HL-60 (cell line): ENCODE results near the gene FOXP1.

Source experiments
- DNase-seq, 2 experiments: peaks; one replicate each; pipeline ENCODE4 v3.0.0-alpha.2; 2010 to 2020; ENCODE audit warnings: low read depth in 1 of 2, low spot score in 1 of 2
- H3K27ac ChIP-seq: fragments of 250-450 bp; sonication (Bioruptor Pico); replicated peaks from 2 replicates; pipeline ENCODE4 v1.5.1; 2020; ENCODE audit warnings: mild to moderate bottlenecking, moderate library complexity
- H3K27me3 ChIP-seq: fragments of 250-450 bp; sonication (Bioruptor Pico); 2 replicates; pipeline ENCODE4 v1.5.1; 2021; ENCODE audit warnings: mild to moderate bottlenecking, moderate library complexity; ENCODE audit not compliant: insufficient read depth, poor library complexity, severe bottlenecking
- H3K4me3 ChIP-seq: replicated peaks from 2 replicates; pipeline ENCODE4 v1.5.1; 2011; ENCODE audit warnings: mild to moderate bottlenecking, control low read depth, low read length; ENCODE audit not compliant: insufficient read depth
- GABPA ChIP-seq: IDR thresholded peaks from 2 replicates; pipeline ENCODE4 v1.6.1; 2012; ENCODE audit warnings: low read depth
- POLR2AphosphoS5 ChIP-seq: IDR thresholded peaks from 2 replicates; pipeline ENCODE4 v1.6.1; 2012; ENCODE audit warnings: low read depth
- SPI1 ChIP-seq: IDR thresholded peaks from 2 replicates; pipeline ENCODE4 v1.6.1; 2012; ENCODE audit warnings: low read depth, mild to moderate bottlenecking, borderline replicate concordance
- TF ChIP-seq, protein P1 (sequence below): IDR thresholded peaks from one replicate; pipeline ENCODE4 v1.5.1; 2011; ENCODE audit warnings: low read length, control low read depth, inconsistent platforms; ENCODE audit not compliant: insufficient read depth
- TF ChIP-seq, protein P2 (sequence below): IDR thresholded peaks from 2 replicates; pipeline ENCODE4 v1.6.1; 2012; ENCODE audit warnings: low read depth; ENCODE audit not compliant: insufficient replicate concordance

Gene FOXP1

DNA sequence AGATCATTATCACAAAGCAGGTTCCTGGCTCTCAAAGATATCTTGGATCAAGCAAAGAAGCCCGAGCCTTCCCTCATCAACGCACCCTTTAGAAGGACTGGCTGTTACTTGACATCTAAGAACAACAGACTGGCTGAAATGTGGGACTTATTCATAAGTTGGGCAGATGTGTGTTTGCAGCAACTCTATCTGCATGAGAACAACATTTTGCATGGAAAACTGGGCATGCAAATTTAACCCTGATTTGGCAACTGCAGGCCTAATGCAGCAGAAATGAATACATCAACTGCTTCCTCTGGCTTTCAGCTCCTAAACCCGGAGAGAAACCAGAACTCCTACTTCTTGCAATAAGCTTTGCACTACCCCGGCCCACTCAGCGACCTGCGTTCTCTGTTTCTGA, 35.0 kb upstream of the FOXP1 start:
- Histone ChIP-seq H3K27me3 (no peaks in the 10 kb centered on the region), H3K27ac (no peak overlapping the region), H3K4me3 (no peak overlapping the region)
- TF ChIP-seq, protein P1, sequence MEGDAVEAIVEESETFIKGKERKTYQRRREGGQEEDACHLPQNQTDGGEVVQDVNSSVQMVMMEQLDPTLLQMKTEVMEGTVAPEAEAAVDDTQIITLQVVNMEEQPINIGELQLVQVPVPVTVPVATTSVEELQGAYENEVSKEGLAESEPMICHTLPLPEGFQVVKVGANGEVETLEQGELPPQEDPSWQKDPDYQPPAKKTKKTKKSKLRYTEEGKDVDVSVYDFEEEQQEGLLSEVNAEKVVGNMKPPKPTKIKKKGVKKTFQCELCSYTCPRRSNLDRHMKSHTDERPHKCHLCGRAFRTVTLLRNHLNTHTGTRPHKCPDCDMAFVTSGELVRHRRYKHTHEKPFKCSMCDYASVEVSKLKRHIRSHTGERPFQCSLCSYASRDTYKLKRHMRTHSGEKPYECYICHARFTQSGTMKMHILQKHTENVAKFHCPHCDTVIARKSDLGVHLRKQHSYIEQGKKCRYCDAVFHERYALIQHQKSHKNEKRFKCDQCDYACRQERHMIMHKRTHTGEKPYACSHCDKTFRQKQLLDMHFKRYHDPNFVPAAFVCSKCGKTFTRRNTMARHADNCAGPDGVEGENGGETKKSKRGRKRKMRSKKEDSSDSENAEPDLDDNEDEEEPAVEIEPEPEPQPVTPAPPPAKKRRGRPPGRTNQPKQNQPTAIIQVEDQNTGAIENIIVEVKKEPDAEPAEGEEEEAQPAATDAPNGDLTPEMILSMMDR = no peak
- no peak for TF ChIP-seq POLR2AphosphoS5
- DNase-seq = no peak

DNA sequence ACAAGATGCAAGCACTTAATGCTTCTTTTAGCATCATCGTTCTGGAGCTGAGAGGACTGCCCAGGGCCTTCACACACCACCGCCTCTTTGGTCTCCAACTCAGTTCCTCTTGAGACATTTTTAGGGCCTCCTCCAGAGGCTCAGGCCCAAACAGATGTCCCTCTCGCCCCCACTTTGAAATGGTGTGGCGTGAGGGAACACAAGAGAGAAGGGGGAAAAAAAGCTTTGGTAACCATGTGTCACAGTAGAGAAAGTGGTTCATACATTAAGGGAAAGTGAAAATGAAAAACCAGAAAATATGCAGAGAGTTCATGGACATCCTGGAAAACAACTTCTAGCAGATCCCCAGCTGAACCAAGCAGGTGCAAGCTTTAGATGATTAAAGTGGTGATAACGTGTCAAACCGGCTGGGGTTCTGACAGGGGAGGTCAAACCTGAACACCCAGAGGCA, 33.1 kb upstream of the FOXP1 start:
- no peak for DNase-seq
- TF ChIP-seq, protein P2, sequence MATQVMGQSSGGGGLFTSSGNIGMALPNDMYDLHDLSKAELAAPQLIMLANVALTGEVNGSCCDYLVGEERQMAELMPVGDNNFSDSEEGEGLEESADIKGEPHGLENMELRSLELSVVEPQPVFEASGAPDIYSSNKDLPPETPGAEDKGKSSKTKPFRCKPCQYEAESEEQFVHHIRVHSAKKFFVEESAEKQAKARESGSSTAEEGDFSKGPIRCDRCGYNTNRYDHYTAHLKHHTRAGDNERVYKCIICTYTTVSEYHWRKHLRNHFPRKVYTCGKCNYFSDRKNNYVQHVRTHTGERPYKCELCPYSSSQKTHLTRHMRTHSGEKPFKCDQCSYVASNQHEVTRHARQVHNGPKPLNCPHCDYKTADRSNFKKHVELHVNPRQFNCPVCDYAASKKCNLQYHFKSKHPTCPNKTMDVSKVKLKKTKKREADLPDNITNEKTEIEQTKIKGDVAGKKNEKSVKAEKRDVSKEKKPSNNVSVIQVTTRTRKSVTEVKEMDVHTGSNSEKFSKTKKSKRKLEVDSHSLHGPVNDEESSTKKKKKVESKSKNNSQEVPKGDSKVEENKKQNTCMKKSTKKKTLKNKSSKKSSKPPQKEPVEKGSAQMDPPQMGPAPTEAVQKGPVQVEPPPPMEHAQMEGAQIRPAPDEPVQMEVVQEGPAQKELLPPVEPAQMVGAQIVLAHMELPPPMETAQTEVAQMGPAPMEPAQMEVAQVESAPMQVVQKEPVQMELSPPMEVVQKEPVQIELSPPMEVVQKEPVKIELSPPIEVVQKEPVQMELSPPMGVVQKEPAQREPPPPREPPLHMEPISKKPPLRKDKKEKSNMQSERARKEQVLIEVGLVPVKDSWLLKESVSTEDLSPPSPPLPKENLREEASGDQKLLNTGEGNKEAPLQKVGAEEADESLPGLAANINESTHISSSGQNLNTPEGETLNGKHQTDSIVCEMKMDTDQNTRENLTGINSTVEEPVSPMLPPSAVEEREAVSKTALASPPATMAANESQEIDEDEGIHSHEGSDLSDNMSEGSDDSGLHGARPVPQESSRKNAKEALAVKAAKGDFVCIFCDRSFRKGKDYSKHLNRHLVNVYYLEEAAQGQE = no peak
- TF ChIP-seq, protein P1 = no peak
- TF ChIP-seq SPI1 (no peak), GABPA (no peak), POLR2AphosphoS5 (no peak)
- no peak overlapping the region for H3K27ac ChIP-seq
- H3K27me3 ChIP-seq = no peaks in the 10 kb centered on the region
- H3K4me3 ChIP-seq = no peak overlapping the region

DNA sequence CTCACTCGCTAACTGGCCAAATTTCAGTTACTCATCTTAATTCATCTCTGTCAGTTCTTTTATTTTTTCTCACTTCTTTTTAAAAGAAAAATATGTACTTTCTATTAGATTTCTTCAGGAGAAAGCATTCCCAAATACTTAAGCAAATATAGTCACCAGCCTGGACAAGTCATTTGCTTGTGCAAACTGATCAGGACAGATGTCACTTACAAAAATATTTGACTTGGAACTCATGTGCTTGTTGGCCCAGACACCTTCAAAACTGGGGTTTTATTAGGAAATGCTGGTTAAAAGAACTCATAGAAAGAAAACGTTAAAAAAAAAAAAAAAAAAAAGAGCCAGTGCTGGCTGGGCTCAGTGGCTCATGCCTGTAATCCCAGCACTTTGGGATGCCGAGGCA, 31.3 kb upstream of the FOXP1 start:
- H3K27ac ChIP-seq = no peak overlapping the region
- H3K4me3 ChIP-seq = no peak overlapping the region
- TF ChIP-seq SPI1 (no peak), POLR2AphosphoS5 (no peak), GABPA (no peak)
- TF ChIP-seq, protein P1 = no peak
- no peak for DNase-seq
- H3K27me3 ChIP-seq = no peaks in the 10 kb centered on the region

DNA sequence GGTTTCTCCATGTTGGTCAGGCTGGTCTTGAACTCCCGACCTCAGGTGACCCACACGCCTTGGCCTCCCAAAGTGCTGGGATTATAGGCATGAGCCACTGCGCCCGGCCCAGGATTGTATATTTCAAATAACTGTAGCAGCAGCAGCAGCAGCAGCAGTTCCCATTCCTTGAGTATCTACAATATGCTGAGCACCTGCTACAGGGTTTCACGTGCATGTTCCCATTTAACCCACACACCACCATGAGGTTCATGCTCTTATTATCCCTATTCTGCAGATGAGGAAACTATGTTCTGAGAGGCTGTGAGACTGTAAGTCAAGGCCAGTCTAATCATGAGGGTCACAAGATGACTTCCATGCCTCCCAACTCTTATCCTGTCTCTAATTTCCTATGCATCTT, 30.9 kb upstream of the FOXP1 start:
- H3K27ac ChIP-seq = no peak overlapping the region
- no peaks in the 10 kb centered on the region for H3K27me3 ChIP-seq
- H3K4me3 ChIP-seq = no peak overlapping the region
- no peak for DNase-seq
- TF ChIP-seq POLR2AphosphoS5 (no peak), GABPA (no peak), SPI1 (no peak)
- TF ChIP-seq, protein P2 = no peak
- TF ChIP-seq, protein P1 = no peak
